HepG2 (cell line): ENCODE measurements around the gene TBCD. TPM values are rescaled to one million over a fixed set of nuclear protein-coding genes. Genes with fewer than 3 reads are reported as not detected.

Experiments used
- ARID2 ChIP-seq: sonication (generic); formaldehyde crosslinking; IDR thresholded peaks from 2 replicates; pipeline ENCODE4 v1.8.1; 2022; ENCODE audit warnings: mild to moderate bottlenecking, missing genetic modification reagents, borderline replicate concordance
- ATAD3A ChIP-seq: sonication (generic); formaldehyde crosslinking; IDR thresholded peaks from 2 replicates; pipeline ENCODE4 v1.4.0; 2020; ENCODE audit warnings: missing genetic modification reagents
- ETV5 ChIP-seq: IDR thresholded peaks from 2 replicates; pipeline ENCODE4 v1.6.1; 2018; ENCODE audit warnings: missing biosample characterization, missing genetic modification reagents, inconsistent platforms, borderline replicate concordance
- IRF2 ChIP-seq: IDR thresholded peaks from 2 replicates; pipeline ENCODE4 v1.6.1; 2018; ENCODE audit warnings: missing genetic modification reagents, missing compliant biosample characterization
- KLF12 ChIP-seq: sonication (generic); formaldehyde crosslinking; IDR thresholded peaks from 2 replicates; pipeline ENCODE4 v1.4.0; 2020; ENCODE audit warnings: missing genetic modification reagents, borderline replicate concordance
- MTF1 ChIP-seq: sonication (generic); formaldehyde crosslinking; IDR thresholded peaks from 2 replicates; pipeline ENCODE4 v1.5.0; 2020; ENCODE audit warnings: missing genetic modification reagents
- NR2F1 ChIP-seq, 2 experiments: fragments of 450-650 bp in 1 of 2; formaldehyde crosslinking in 1 of 2; IDR thresholded peaks; 2 replicates each; pipeline versions ENCODE4 v1.5.0 to v1.6.1; 2016 to 2020; ENCODE audit warnings: mild to moderate bottlenecking in 1 of 2, missing compliant biosample characterization in 1 of 2, missing genetic modification reagents in 1 of 2, moderate library complexity in 1 of 2
- PPARG ChIP-seq: conservative IDR thresholded peaks from 2 replicates; pipeline ENCODE4 v1.6.1; 2016; ENCODE audit warnings: missing biosample characterization, missing genetic modification reagents
- RBM22 ChIP-seq: fragments of 200-400 bp; formaldehyde crosslinking; optimal IDR thresholded peaks from 2 replicates; pipeline ENCODE3; 2017; ENCODE audit warnings: mild to moderate bottlenecking, low read length, moderate library complexity
- RFX3 ChIP-seq: IDR thresholded peaks from 2 replicates; pipeline ENCODE4 v1.6.1; 2016; ENCODE audit warnings: missing biosample characterization, missing genetic modification reagents
- SALL1 ChIP-seq: sonication (generic); formaldehyde crosslinking; IDR thresholded peaks from 2 replicates; pipeline ENCODE4 v1.8.0; 2022; ENCODE audit warnings: mild to moderate bottlenecking, missing genetic modification reagents
- SRSF1 ChIP-seq: fragments of 200-400 bp; formaldehyde crosslinking; optimal IDR thresholded peaks from 2 replicates; pipeline ENCODE3; 2017; ENCODE audit warnings: mild to moderate bottlenecking, low read depth, low read length, moderate library complexity
- THAP11 ChIP-seq: IDR thresholded peaks from 2 replicates; pipeline ENCODE4 v1.6.1; 2016; ENCODE audit warnings: missing biosample characterization, missing genetic modification reagents
- ZFX ChIP-seq: sonication (generic); formaldehyde crosslinking; IDR thresholded peaks from 2 replicates; pipeline ENCODE4 v1.4.0; 2020; ENCODE audit warnings: mild to moderate bottlenecking, low read depth, missing genetic modification reagents, moderate library complexity
- ZNF282 ChIP-seq: fragments of 450-650 bp; IDR thresholded peaks from 2 replicates; pipeline ENCODE4 v1.6.1; 2018; ENCODE audit not compliant: partially characterized antibody
- ZNF556 ChIP-seq: sonication (generic); formaldehyde crosslinking; IDR thresholded peaks from 2 replicates; pipeline ENCODE4 v1.4.0; 2020; ENCODE audit warnings: mild to moderate bottlenecking, missing genetic modification reagents, borderline replicate concordance
- ZNF605 ChIP-seq: sonication (generic); formaldehyde crosslinking; IDR thresholded peaks from 2 replicates; pipeline ENCODE4 v1.8.0; 2022; ENCODE audit warnings: mild to moderate bottlenecking, missing genetic modification reagents
- ZNF782 ChIP-seq: sonication (generic); formaldehyde crosslinking; IDR thresholded peaks from 2 replicates; pipeline ENCODE4 v1.4.0; 2020; ENCODE audit warnings: missing genetic modification reagents, mild to moderate bottlenecking, borderline replicate concordance
- ZNF790 ChIP-seq: sonication (generic); formaldehyde crosslinking; IDR thresholded peaks from 2 replicates; pipeline ENCODE4 v1.8.0; 2022; ENCODE audit warnings: missing genetic modification reagents, mild to moderate bottlenecking, borderline replicate concordance
- polyA plus RNA-seq, 8 experiments: library from polyadenylated mRNA; depleted of rRNA in 3 of 8; stranded (reverse) in 7 of 8; unstranded in 1 of 8; fragments of >200 nt; fragmentation: Illumina TruSeq in 4 of 8; extraction: Trizol in 4 of 8; gene quantifications; 2 replicates each; pipeline versions ENCODE4 v1.2.1 to v1.2.3, GENCODE V29; 2011 to 2016; ENCODE audit warnings: low read depth in 4 of 8, missing spikeins in 1 of 8, mixed read lengths in 1 of 8; ENCODE audit not compliant: insufficient read depth in 1 of 8
- total RNA-seq, 5 experiments: library from RNA; depleted of rRNA; stranded (reverse); fragments of >200 nt; fragmentation: Illumina TruSeq; extraction: Trizol; gene quantifications; 2 replicates each; pipeline ENCODE4 v1.2.3, GENCODE V29; 2016; ENCODE audit warnings: low read depth in 1 of 5
- TF ChIP-seq, protein P1 (sequence below): sonication (generic); formaldehyde crosslinking; IDR thresholded peaks from 2 replicates; pipeline ENCODE4 v1.8.1; 2023; ENCODE audit warnings: missing genetic modification reagents, mild to moderate bottlenecking, borderline replicate concordance
- TF ChIP-seq, protein P2 (sequence below): sonication (generic); formaldehyde crosslinking; IDR thresholded peaks from 2 replicates; pipeline ENCODE4 v1.5.1; 2020; ENCODE audit warnings: mild to moderate bottlenecking, missing genetic modification reagents
- TF ChIP-seq, protein P3 (sequence below): sonication (generic); formaldehyde crosslinking; IDR thresholded peaks from 2 replicates; pipeline ENCODE4 v1.4.0; 2020; ENCODE audit warnings: missing genetic modification reagents, low read depth, mild to moderate bottlenecking, borderline replicate concordance
- TF ChIP-seq, protein P4 (sequence below): sonication (generic); formaldehyde crosslinking; conservative IDR thresholded peaks from 2 replicates; pipeline ENCODE4 v1.8.0; 2022; ENCODE audit warnings: missing genetic modification reagents

The TBCD gene
- total and polyA plus RNA-seq, 2 of the 13 experiments (the other 11 are each of a cell fraction or from before 2014, with no cell fraction given), result 33.9 to 54.8 TPM

DNA sequence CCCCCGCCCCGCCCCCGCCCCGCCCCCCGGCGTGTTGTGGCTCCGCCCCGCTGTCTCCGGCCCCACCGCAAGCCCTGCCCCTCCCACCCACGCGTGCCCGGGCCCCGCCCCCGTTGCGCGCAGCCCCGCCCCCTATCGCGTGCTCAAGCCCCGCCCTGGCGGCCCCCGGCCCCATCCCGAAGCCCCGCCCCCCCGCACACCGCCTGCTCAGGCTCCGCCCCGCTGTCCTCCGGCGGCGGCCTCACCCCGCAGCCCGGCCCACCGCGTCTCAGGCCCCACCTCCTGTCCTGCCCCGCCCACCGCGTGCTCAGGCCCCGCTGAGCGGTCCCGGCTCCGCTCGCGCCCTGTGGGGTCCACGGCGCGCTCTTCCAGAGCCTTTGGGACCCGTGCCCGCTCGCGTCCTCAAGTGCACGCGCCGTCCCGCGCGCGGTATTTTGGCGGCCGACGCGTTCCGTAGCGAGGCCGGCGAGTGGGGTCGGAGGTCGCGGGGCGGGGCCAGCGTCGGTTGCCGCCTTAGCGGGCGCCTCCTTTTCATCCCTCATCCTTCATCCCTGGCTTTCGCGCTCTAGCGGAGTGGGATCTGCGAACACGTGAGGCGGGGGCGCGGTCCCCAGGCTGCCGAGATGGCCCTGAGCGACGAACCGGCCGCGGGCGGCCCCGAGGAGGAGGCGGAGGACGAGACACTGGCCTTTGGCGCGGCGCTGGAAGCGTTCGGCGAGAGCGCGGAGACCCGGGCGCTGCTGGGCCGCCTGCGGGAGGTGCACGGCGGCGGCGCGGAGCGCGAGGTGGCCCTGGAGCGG is at the start of gene TBCD (continued):
- peak; percentile 70 for TF ChIP-seq ETV5
- TF ChIP-seq ARID2 (CRISPR knock-in tag), result no peak
- TF ChIP-seq ZFX (CRISPR knock-in tag), result peak; percentile 94
- TF ChIP-seq, protein P1, sequence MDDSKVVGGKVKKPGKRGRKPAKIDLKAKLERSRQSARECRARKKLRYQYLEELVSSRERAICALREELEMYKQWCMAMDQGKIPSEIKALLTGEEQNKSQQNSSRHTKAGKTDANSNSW (CRISPR knock-in tag), result no peak
- peak; percentile 95 for TF ChIP-seq IRF2
- no peak for TF ChIP-seq ATAD3A (CRISPR knock-in tag)
- peak; percentile 86 for TF ChIP-seq SRSF1
- TF ChIP-seq THAP11 (CRISPR knock-in tag), result peak; percentile 93
- TF ChIP-seq, protein P2, sequence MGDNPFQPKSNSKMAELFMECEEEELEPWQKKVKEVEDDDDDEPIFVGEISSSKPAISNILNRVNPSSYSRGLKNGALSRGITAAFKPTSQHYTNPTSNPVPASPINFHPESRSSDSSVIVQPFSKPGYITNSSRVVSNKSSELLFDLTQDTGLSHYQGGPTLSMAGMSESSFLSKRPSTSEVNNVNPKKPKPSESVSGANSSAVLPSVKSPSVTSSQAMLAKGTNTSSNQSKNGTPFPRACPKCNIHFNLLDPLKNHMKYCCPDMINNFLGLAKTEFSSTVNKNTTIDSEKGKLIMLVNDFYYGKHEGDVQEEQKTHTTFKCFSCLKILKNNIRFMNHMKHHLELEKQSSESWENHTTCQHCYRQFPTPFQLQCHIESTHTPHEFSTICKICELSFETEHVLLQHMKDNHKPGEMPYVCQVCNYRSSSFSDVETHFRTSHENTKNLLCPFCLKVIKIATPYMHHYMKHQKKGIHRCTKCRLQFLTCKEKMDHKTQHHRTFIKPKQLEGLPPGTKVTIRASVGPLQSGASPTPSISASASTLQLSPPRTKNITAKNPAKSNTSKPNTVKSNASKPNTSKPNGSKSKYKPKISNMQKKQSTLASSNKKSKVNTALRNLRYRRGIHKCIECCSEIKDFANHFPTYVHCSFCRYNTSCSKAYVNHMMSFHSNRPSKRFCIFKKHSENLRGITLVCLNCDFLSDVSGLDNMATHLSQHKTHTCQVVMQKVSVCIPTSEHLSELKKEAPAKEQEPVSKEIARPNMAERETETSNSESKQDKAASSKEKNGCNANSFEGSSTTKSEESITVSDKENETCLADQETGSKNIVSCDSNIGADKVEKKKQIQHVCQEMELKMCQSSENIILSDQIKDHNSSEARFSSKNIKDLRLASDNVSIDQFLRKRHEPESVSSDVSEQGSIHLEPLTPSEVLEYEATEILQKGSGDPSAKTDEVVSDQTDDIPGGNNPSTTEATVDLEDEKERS (CRISPR knock-in tag), result no peak
- TF ChIP-seq ZNF782 (CRISPR knock-in tag), result peak; percentile 29
- TF ChIP-seq ZNF790 (CRISPR knock-in tag), result no peak
- TF ChIP-seq RBM22, result peak; percentile 54
- peak; percentile 92 for TF ChIP-seq ZNF605
- no peak for TF ChIP-seq ZNF282
- TF ChIP-seq, protein P3, sequence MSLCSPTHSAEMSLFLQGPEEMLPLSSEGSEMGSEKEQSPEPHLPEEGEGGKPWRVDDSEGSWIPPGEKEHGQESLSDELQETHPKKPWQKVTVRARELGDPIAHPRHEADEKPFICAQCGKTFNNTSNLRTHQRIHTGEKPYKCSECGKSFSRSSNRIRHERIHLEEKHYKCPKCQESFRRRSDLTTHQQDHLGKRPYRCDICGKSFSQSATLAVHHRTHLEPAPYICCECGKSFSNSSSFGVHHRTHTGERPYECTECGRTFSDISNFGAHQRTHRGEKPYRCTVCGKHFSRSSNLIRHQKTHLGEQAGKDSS (CRISPR knock-in tag), result peak; percentile 87
- TF ChIP-seq RFX3 (CRISPR knock-in tag), result no peak; the same call in 1 of the 2 replicates
- peak; percentile 93 for TF ChIP-seq KLF12 (CRISPR knock-in tag)
- TF ChIP-seq PPARG (CRISPR knock-in tag), result peak; percentile 86
- peak; percentile 93 for TF ChIP-seq SALL1 (CRISPR knock-in tag)
- peak; percentile 88 for TF ChIP-seq ZNF556 (CRISPR knock-in tag)
- peak; percentile 56; the same call in 1 of the 2 replicates for TF ChIP-seq MTF1 (CRISPR knock-in tag)
- TF ChIP-seq, protein P4, sequence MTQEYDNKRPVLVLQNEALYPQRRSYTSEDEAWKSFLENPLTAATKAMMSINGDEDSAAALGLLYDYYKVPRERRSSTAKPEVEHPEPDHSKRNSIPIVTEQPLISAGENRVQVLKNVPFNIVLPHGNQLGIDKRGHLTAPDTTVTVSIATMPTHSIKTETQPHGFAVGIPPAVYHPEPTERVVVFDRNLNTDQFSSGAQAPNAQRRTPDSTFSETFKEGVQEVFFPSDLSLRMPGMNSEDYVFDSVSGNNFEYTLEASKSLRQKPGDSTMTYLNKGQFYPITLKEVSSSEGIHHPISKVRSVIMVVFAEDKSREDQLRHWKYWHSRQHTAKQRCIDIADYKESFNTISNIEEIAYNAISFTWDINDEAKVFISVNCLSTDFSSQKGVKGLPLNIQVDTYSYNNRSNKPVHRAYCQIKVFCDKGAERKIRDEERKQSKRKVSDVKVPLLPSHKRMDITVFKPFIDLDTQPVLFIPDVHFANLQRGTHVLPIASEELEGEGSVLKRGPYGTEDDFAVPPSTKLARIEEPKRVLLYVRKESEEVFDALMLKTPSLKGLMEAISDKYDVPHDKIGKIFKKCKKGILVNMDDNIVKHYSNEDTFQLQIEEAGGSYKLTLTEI (CRISPR knock-in tag), result 0 out of 2 replicates have a peak, but pooled peaks have one; percentile 30
- TF ChIP-seq NR2F1 (CRISPR knock-in tag; IDR thresholded peaks at IDR 0.05), result peak; percentile 87 to 93
